ENCODE results near the gene RNU6-9.

Gene RNU6-9

DNA sequence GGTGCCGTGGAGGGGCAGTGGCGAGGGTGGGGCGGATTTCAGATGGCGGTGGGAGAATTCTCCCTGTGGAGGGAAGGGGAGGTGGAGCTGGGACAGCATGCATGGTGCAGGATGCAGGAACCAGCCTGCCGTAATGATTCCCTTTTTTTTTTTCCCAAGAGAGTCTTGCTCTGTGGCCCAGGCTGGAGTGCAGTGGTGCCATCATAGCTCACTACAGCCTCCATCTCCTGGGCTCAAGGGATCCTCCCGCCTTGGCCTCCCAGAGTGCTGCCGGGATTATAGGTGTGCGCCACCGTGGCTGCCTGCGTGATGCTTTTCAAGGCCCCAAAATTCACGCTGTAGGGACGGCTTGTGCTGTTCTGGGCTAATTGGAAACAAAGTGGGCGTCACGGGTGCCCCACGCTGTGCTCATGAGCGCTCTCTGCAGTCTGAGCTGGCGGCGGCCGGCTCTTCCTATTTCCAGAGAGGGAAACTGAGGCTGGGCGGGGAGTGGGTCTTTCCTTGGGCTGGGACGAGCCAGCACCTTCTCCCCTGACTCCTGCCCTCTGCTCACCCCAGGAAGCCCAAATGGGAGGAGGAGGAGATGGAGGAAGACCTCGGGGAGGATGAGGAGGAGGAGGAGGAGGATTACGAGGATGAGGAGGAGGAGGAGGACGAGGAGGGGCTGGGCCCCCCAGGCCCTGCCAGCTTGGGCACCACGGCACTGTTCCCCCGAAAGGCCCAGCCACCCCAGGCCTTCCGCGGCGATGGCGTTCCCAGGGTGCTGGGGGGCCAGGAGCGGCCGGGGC is 38.8 kb downstream of the RNU6-9 start:
- in situ Hi-C loops (cut with MboI; ENCODE audit: low sequenced_read_pairs): no loop called here

DNA sequence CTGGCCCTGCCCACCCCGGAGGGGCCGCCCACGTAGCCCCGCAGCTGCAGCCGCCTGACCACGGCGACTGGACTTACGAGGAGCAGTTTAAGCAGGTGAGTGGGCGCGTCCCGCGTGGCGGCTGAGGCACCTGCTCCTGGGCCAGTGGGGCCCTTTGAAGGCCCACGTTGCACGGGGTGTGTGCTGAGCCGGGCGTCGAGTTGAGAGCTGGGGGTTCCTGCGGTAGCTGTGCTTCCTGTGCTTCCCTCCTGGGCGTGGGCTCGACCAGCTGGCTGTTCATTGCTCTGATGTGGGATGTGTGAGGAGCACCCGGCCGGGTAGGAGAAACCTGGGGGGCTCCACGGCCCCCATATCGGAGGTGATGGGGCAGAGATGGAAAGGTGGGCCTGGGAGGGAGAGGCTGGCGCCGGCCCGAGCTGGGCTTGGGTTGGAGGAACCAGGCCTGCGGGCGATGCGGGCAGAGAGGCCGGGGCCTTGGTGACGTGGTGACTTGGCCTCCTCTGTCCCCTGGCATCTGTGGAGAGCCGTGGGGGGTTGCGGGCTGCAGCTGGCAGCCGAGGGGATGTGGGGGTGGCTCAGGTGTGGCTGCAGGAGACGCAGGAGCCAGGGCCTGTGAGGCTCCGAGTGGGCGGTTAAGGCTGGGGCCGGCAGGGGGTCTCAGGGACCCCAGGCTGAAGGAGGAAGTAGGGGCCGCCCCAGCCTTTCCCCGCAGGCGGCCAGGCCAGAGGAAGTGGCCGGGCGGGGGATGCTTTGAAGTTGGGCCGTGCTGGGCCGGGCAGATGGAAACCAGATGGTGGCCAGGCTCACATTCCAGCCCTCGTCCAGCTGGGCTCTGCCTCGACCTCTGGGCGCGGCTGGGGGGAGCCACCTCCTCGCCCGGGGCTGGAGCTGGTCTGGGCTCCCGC is 39.6 kb downstream of the RNU6-9 start:
- in situ Hi-C loops (cut with MboI; ENCODE audit: low sequenced_read_pairs): no loop called here

DNA sequence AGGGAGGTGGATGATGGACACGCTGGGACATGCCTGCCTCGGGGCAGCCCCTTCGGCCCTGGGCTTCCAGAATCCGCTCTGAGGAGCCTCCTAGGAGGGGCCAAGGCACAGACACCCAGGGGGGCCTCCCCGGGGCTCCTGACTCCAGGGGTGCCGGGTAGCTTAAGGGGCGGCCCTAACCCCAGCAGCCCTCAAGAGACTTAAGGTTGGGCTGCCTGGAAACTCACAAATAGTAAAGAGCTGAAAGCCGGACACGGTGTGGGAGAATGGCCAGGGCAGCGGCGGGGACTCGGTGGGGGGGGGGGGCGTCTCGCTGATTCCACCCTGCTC is 40.2 kb downstream of the RNU6-9 start:
- in situ Hi-C loops (cut with MboI; ENCODE audit: low sequenced_read_pairs): no loop called here

DNA sequence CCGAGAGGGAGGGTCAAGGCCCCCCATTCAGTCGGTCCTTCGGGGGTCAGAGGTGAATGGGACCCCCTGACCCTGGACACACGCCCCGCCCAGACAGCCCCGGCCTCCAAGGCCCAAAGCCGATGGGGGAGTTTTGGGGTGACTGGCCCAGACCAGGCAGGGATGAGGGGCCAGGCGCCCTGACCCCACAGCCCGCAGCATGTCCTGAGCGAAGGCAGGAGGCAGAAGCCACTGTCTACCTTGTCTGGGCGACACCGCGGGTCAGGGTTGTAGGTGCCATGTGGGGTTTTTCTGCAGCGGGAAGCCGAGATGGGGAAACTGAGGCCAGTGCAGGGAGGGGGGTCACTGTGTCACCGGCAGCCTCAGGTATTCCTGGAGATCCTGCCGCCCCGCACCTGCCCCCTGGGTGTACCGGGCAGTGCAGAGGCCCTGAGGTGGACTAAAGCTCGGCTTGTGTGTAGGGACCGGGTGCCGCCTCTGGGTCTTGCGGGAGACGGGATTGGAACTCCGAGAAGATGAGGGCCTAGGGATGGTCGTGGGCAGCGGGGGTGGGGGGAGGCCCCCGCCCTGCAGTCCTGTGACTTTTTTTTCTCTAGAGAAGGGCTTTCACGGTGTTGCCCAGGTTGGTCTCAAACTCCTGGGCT is 41.0 kb downstream of the RNU6-9 start:
- in situ Hi-C loops (cut with MboI; ENCODE audit: low sequenced_read_pairs): no loop called here

DNA sequence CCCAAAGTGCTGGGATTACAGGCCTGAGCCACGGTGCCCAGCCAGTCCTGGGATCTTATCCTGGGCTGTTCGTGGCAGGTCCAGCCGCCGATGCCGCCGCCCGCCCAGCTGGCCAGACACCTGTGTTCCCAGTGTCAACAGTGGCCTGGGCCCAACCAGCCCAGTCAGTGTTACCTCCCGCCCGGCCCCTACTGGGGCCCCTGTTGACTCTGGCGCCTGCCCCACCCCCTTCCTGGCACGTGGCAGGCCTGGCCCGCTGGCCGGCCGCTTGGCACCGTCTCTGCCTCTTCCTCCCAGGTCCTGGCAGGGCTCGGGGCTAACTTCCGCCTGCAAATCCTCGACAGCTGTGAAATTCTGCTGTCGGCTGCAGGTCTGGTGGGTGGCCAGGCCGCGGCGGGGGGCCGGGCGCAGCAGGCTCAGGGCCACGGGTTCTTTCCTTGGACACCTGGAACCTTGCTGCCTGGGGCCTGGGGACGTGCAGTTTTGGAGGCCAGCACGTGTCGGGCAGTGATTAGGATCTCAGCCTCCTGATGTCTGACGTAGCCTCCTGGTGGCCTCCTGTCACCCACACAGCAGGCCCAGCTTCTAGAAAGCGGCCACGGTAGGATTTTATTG is 41.7 kb downstream of the RNU6-9 start:
- in situ Hi-C loops (cut with MboI; ENCODE audit: low sequenced_read_pairs): no loop called here

DNA sequence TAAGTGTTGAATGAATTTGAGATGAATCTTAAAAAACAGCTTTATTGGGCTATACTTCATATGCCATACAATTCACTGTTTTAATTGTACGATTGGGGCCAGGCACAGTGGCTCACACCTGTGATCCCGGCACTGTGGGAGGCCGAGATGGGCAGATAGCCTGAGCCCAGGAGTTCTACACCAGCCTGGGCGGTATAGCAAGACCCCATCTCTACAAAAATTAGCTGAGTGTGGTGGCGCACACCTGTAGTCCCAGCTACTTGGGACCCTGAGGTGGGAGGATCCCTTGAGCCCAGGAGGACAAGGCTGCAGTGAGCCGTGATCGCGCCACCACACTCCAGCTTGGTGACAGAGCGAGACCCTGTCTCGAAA is 42.9 kb downstream of the RNU6-9 start:
- in situ Hi-C loops (cut with MboI; ENCODE audit: low sequenced_read_pairs): no loop called here

DNA sequence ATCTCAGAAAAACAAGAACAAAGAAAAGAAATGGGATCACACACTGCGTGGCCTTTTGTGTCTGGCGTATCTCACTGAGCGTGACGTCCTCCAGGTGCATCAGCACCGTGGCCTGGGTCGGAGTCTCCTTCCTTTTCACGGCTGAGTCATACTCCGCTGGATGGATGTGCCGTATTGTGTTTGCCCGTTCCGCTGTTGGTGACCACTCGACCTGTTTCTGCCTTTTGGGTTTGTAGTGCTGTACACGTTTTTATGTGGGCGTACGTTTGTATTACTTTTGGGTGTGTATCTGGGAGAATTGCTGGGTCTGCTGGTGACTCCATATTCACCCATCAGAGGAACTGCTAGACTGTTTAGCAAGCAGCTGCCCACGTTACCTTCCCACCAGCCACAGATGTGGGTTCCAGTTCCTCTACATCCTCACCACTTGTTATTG is 44.0 kb downstream of the RNU6-9 start:
- in situ Hi-C loops (cut with MboI; ENCODE audit: low sequenced_read_pairs): no loop called here

DNA sequence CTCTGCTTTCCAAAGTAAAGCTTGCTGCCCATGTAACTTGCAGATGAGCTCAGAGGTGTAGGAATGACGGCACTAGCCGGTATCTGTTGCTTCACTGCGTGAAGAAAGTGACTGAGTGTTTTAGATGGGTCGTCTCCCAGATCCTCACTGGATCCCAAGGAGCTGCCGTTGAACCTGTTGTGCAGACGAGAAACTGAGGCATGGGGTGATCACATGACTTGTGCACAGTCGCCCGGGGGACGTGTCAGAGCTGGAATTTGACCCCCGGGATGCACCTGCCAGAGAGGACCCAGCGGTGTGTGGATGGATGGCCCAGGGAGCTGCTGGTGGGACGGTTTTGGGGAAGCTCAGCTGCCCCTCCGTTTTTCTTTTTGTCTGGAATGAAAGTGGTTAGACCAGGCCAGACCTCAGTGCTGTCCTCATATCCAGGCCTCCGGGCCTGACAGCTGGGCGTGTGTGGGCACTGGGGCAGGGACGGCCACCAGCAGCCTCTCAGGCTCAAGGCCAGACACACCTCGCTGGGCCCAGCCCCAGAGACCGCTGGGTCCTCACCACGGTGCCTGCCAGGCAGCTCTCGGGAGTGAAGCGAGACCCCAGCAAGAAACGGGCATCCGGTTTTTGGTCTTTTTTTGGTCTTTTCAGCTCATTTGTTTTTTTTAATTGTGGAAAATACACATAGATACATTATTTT is 45.1 kb downstream of the RNU6-9 start:
- in situ Hi-C loops (cut with MboI; ENCODE audit: low sequenced_read_pairs): no loop called here

DNA sequence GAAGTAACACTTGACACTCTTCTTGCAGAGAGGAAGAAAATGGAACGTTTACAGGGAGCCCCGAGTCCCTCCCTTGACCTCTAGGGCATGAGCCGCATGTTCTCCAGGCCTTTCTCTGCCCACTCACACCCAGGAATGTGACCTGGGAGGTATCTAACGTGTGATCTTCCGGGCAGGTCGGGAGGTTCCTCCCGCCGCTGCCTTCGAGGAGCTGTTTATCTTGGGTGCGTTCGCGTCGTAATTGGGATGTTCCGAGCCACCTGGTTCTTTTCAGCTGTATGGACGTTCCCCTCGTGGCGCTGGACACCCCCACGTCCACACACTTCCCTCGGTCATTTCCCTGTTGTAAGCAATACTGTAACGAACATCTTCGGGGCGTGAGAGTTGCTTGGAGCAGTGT is 46.2 kb downstream of the RNU6-9 start:
- in situ Hi-C loops (cut with MboI; ENCODE audit: low sequenced_read_pairs): no loop called here

DNA sequence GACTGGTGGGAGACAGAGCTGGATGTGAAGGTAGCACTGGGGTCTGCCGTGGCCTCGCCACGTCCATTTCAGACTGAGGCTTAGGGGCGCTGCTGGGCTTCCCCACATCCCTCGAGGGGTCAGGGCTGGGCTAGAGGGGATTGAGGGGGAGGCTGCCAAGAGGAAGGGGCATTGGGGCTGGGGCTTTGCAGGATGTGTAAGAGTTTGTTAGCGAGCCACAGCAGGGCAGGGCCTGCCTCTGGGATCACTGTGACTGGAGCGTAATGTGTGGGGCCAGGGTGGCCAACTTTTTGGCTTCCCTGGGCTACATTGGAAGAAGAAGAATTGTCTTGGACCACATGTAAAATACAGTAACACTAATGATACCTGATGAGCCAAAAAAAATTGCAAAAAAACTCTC is 46.6 kb downstream of the RNU6-9 start:
- in situ Hi-C loops (cut with MboI; ENCODE audit: low sequenced_read_pairs): no loop called here

DNA sequence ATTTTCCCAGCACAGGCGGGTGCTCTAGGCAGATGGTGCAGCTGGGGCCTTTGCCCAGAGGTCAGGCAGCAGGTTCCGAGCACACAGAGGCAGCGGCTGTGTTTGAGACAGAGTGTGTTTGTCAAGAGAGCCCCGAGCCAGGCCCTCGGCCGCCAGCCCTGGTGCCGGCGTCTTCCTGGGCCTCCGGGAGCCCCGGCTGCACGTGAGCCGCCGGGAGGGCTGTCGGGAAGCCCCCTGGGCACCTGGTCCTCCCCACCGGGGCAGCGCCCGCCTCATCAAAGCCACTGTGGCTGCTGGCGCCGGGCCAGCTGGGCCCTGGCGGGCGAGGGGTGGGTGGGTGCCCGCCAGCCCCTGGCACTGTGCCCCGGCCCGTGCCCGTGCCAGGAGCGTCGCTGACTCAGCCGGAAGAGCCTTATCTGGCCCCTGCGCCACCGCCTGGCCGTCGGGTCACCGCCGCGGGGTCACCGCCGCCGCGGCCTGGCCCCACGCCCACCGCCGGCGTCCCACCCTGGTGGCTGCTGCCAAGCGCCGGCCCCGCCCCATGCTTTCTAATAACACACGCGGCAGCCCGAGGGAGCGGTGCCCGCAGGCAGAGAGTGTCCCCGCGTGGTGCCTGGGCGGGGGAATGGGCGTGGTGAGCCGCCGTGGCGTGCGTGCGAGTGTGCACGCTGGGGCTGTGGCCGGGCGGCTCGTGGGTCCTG is 47.5 kb downstream of the RNU6-9 start:
- in situ Hi-C loops (cut with MboI; ENCODE audit: low sequenced_read_pairs): no loop called here

DNA sequence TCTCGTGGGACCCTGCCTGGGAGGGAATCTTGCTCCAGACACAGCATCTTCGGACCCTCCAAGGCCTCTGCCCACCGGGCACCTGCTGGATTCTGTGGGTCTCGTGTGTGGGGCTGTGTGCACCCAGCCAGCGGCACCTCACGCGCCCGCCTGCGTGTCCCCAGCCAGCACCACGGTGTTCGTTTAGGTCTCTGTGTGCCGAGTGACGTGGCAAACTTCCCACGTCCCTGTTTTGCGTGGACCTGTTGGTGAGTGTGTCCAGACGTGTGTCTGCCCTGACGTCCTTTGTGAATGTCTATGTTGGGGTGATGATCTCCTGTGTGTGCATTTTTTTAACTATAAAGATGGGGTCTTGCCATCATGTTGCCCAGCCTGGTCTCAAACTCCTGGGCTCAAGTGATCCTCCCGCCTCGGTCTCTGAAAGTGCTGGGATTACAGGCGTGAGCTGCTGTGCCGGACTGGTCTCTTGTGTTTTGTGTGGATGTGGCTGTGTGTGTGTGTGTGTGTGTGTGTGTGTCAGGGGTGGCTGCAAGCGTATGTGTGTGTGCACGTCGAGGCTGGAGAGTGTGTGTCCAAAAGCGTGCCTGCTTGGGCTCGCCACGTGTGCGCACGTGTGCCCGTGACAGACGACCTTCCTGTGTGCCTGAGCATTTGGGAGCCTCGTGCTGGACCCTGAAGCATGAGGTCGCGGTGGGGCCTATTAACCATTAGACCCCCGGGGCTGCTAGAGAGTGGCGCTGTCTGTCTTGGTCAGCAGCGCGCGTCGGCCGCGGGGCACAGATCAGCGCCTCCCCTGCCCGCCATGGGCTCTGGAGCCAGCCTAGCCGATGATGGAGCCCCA is 48.2 kb downstream of the RNU6-9 start:
- in situ Hi-C loops (cut with MboI; ENCODE audit: low sequenced_read_pairs): no loop called here

DNA sequence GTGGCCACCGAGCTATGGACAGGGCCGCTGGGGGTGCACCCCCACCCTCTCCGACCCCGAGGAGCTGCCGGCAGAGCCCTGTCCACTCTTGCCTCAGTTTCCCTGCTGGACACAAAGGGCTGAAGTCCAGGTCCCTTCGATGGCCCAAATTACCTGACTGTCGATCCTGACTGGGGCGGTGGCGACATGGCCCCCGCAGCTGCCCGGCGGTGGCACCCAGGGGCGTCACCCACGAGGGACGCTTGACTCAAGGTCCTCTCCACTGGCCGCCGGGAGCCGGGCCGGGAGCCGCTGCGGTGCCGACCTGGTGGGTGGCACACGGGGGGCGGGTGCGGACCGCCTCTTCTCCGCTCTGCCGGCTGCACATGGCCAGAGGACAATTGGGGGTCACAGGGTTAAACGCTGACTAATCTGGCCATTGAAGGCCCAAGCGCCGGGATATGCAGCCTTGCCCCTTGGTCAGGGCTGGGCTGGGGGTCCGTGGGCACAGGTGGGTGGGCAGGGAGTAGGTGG is 48.9 kb downstream of the RNU6-9 start:
- in situ Hi-C loops (cut with MboI; ENCODE audit: low sequenced_read_pairs): no loop called here

All from HL-60/S4 treated with retinoic acid at 250 ng/mL for 4 days and 3 days (cell line).